H1 (cell line): ENCODE data around the gene LGALS3. TPM values are rescaled to one million over a fixed set of nuclear protein-coding genes. Genes with fewer than 3 reads are reported as not detected.

ENCODE experiments used
- ASH2L ChIP-seq: fragments of 200-600, 300-600 bp; sonication (generic); IDR thresholded peaks from one replicate; pipeline ENCODE4 v1.7.1; 2017; ENCODE audit warnings: low read length
- BRCA1 ChIP-seq: IDR thresholded peaks from 2 replicates; pipeline ENCODE4 v1.6.1; 2012; ENCODE audit warnings: low read depth, low read length, improper control_type of control experiment
- CBX5 ChIP-seq: fragments of 300-800, 300-1000 bp; sonication (generic); IDR thresholded peaks from 2 replicates; pipeline ENCODE4 v1.7.1; 2016; ENCODE audit warnings: antibody characterized with exemption, low read length, low read depth
- CBX8 ChIP-seq: fragments of 300-800, 300-1000 bp; sonication (generic); IDR thresholded peaks from 2 replicates; pipeline ENCODE4 v1.7.1; 2016; ENCODE audit warnings: low read depth, low read length, borderline replicate concordance
- CHD2 ChIP-seq: IDR thresholded peaks from 2 replicates; pipeline ENCODE4 v1.6.1; 2012; ENCODE audit warnings: low read length, improper control_type of control experiment
- EGR1 ChIP-seq: IDR thresholded peaks from 2 replicates; pipeline ENCODE4 v1.6.1; 2011; ENCODE audit warnings: low read depth, low read length, borderline replicate concordance
- EP300 ChIP-seq, 2 experiments: IDR thresholded peaks; 1 replicate in 1 of 2; 2 replicates in 1 of 2; pipeline ENCODE4 v1.6.1; 2011 to 2012; ENCODE audit warnings: low read depth in 2 of 2, low read length in 2 of 2, mild to moderate bottlenecking in 2 of 2, borderline replicate concordance in 1 of 2, inconsistent platforms in 1 of 2, moderate library complexity in 1 of 2
- EZH2 ChIP-seq: fragments of 200-600 bp; sonication (generic); IDR thresholded peaks from 2 replicates; pipeline ENCODE4 v1.7.1; 2012; ENCODE audit warnings: low read depth, mild to moderate bottlenecking, moderate library complexity, low read length, inconsistent platforms; ENCODE audit not compliant: severe bottlenecking
- KDM4A ChIP-seq: IDR thresholded peaks from one replicate; pipeline ENCODE4 v1.7.1; 2012; ENCODE audit warnings: low read depth, mild to moderate bottlenecking, moderate library complexity, low read length, inconsistent platforms; ENCODE audit not compliant: severe bottlenecking
- NANOG ChIP-seq: IDR thresholded peaks from 2 replicates; pipeline ENCODE4 v1.6.1; 2011; ENCODE audit warnings: low read length, low read depth, mild to moderate bottlenecking, inconsistent platforms; ENCODE audit not compliant: insufficient read depth, poor library complexity, severe bottlenecking
- PHF8 ChIP-seq: fragments of 200-600 bp; sonication (generic); conservative IDR thresholded peaks from 2 replicates; pipeline ENCODE4 v1.7.1; 2012; ENCODE audit warnings: low read depth, mild to moderate bottlenecking, inconsistent platforms, low read length, moderate library complexity
- RAD21 ChIP-seq, 2 experiments: IDR thresholded peaks in 1 of 2; conservative IDR thresholded peaks in 1 of 2; 2 replicates each; pipeline ENCODE4 v1.6.1; 2011; ENCODE audit warnings: low read depth in 2 of 2, low read length in 2 of 2, improper control_type of control experiment in 1 of 2, inconsistent platforms in 1 of 2, mild to moderate bottlenecking in 1 of 2, moderate library complexity in 1 of 2
- RNF2 ChIP-seq: fragments of 200-900, 300-1000 bp; sonication (generic); IDR thresholded peaks from 2 replicates; pipeline ENCODE4 v1.7.1; 2016; ENCODE audit warnings: borderline replicate concordance, low read depth, mild to moderate bottlenecking, antibody characterized with exemption, low read length; ENCODE audit not compliant: poor library complexity, severe bottlenecking; ENCODE audit errors: missing control alignments
- RXRA ChIP-seq: IDR thresholded peaks from 2 replicates; pipeline ENCODE4 v1.6.1; 2011; ENCODE audit warnings: low read depth, mild to moderate bottlenecking, low read length, moderate library complexity; ENCODE audit not compliant: insufficient read depth
- SIX5 ChIP-seq: IDR thresholded peaks from 2 replicates; pipeline ENCODE4 v1.6.1; 2011; ENCODE audit warnings: mild to moderate bottlenecking, low read depth, low read length
- TAF7 ChIP-seq: optimal IDR thresholded peaks from 2 replicates; pipeline ENCODE3; 2011; ENCODE audit warnings: low read depth, mild to moderate bottlenecking, inconsistent platforms, low read length, moderate library complexity, borderline replicate concordance
- polyA plus RNA-seq, 7 experiments: library from polyadenylated mRNA; depleted of rRNA in 3 of 7; stranded (reverse) in 5 of 7; unstranded in 2 of 7; fragments of >200 nt in 5 of 7; fragments of 200-250 nt in 2 of 7; gene quantifications; 1 replicate in 5 of 7; 2 replicates in 1 of 7; 4 replicates in 1 of 7; pipeline versions ENCODE4 v1.2.1 to v1.2.3, GENCODE V29; 2011 to 2013; ENCODE audit warnings: missing spikeins in 2 of 7, mixed read lengths in 2 of 7
- total RNA-seq: library from RNA; stranded (reverse); fragmentation: NEBNext Ultra II Directional; extraction: Animal tissue kit (Norgen Biotek cat#: 25700); gene quantifications from 2 replicates; pipeline ENCODE4 v1.2.1, GENCODE V29; 2021
- TF ChIP-seq, protein P1 (sequence below): IDR thresholded peaks from 2 replicates; pipeline ENCODE4 v1.6.1; 2011; ENCODE audit warnings: low read length, improper control_type of control experiment

The LGALS3 gene
- total and polyA plus RNA-seq, 2 of the 8 experiments (the other 6 are each of a cell fraction or from before 2014, with no cell fraction given): 9.7 to 14.5 TPM

DNA sequence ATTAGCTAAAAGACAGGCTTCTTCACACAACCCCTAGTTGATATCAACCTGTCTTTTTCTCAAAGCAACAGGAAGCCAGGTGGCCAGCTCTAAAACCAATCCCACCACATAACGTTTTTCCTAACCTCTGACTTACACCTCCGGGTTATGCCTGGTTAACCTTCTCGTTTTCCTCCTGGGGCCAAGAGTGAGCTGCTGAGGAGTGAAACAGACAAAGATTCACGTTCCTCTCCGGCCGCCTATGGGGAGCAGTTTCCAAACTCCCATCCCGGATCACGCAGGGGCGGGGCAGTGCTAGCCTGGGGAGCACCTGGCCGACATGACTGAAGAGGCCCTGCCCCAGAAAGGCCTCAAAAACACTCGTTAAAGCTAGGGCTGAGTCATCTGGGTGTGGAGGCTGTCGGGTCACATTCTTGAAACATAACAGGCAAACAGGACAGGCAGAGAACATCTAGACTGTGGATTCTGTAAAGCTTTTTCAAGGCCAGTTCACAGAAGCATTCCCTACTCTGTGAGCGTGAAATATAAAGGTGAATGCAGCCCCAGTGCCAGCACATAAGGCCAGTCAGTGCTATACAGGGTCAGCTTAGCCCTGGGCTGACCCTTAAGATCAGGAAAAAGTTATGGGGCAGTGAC, 25.9 kb upstream of the LGALS3 start (continued):
- TF ChIP-seq EP300 (IDR thresholded peaks at IDR 0.05; ENCODE audit: borderline replicate concordance in 1 of 2, low read depth in 2 of 2, low read length in 2 of 2): no peak
- no peak for TF ChIP-seq BRCA1
- no peak for TF ChIP-seq EZH2
- TF ChIP-seq PHF8: no peak
- TF ChIP-seq SIX5: no peak
- TF ChIP-seq ASH2L: peak; percentile 76
- TF ChIP-seq EGR1: no peak
- peak; percentile 23 for TF ChIP-seq TAF7
- TF ChIP-seq RXRA: no peak
- TF ChIP-seq KDM4A: no peak
- TF ChIP-seq RAD21 (IDR thresholded peaks at IDR 0.05 in 1 of 2, conservative IDR thresholded peaks at IDR 0.05 in 1 of 2; ENCODE audit: low read depth in 2 of 2, low read length in 2 of 2): no peak; a peak in 1 of 4 replicates
- TF ChIP-seq, protein P1, sequence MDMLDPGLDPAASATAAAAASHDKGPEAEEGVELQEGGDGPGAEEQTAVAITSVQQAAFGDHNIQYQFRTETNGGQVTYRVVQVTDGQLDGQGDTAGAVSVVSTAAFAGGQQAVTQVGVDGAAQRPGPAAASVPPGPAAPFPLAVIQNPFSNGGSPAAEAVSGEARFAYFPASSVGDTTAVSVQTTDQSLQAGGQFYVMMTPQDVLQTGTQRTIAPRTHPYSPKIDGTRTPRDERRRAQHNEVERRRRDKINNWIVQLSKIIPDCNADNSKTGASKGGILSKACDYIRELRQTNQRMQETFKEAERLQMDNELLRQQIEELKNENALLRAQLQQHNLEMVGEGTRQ: no peak
- no peak for TF ChIP-seq NANOG
- TF ChIP-seq CHD2: no peak
- no peak for TF ChIP-seq CBX8
- no peak for TF ChIP-seq CBX5
- no peak for TF ChIP-seq RNF2
